GM06990 (cell line): Measurements from ENCODE around the gene ANAPC4.

Experiments used
- DNase-seq: peaks from one replicate; pipeline ENCODE4 v3.0.0-alpha.2; 2011; ENCODE audit not compliant: insufficient read length; ENCODE audit errors: extremely low read depth
- H3K27me3 ChIP-seq: replicated peaks from 2 replicates; pipeline ENCODE4 v1.6.0; 2011; ENCODE audit warnings: low read length; ENCODE audit not compliant: control insufficient read depth, insufficient read depth
- H3K36me3 ChIP-seq: 2 replicates; pipeline ENCODE4 v1.5.1; 2011; ENCODE audit warnings: low read length; ENCODE audit not compliant: control insufficient read depth, insufficient read depth
- H3K4me3 ChIP-seq: replicated peaks from 2 replicates; pipeline ENCODE4 v1.5.1; 2011; ENCODE audit warnings: low read depth, mild to moderate bottlenecking, control low read depth, low read length
- TF ChIP-seq, protein P1 (sequence below): IDR thresholded peaks from 2 replicates; pipeline ENCODE4 v1.5.1; 2011; ENCODE audit warnings: low read length, control low read depth, mild to moderate bottlenecking, inconsistent platforms; ENCODE audit not compliant: insufficient read depth, poor library complexity, severe bottlenecking

Gene ANAPC4

DNA sequence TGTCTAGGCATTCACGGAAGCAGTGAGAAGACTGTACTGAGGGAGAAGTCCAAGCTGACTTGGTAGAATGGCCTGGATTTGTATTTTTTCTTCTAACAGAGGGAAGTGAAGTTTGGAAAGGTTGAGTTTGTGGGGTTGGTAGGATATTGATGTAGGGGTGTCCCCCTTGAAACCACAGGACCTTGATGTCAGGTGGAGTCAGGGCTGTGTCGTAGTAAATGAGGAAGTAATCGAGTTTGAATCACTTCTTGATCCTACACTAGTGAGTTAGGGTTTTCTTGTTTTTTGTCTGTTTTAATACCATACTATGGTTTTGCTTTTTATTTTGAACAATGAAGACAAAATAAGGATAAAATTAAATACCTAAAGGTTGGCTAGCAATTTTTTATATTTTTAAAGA, 30.1 kb upstream of the ANAPC4 start:
- Histone ChIP-seq H3K27me3 (no peaks in the 10 kb centered on the region), H3K36me3 (no peaks in the 10 kb centered on the region; the same call in 1 of the 2 replicates), H3K4me3 (no peak overlapping the region)
- TF ChIP-seq, protein P1, sequence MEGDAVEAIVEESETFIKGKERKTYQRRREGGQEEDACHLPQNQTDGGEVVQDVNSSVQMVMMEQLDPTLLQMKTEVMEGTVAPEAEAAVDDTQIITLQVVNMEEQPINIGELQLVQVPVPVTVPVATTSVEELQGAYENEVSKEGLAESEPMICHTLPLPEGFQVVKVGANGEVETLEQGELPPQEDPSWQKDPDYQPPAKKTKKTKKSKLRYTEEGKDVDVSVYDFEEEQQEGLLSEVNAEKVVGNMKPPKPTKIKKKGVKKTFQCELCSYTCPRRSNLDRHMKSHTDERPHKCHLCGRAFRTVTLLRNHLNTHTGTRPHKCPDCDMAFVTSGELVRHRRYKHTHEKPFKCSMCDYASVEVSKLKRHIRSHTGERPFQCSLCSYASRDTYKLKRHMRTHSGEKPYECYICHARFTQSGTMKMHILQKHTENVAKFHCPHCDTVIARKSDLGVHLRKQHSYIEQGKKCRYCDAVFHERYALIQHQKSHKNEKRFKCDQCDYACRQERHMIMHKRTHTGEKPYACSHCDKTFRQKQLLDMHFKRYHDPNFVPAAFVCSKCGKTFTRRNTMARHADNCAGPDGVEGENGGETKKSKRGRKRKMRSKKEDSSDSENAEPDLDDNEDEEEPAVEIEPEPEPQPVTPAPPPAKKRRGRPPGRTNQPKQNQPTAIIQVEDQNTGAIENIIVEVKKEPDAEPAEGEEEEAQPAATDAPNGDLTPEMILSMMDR: no peak
- no peak for DNase-seq

DNA sequence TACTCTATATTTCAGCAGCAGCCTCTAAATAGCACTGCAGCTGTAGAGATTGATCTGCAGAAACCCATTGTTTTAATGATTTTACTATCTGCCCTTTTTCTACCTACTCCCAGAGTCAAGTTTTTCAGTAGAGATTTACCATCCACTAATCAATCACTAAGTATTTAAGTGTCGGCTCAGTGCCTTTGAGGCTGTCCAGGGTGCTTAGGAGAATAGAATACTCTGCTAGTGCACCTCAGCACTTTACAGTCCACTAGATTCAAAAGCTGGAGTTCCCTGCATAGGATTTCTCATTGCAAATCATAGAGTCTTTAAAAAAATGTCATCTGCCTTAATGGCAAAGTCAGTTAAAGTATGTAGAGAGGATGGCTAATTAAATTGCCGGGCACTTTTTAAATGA, 29.6 kb upstream of the ANAPC4 start:
- Histone ChIP-seq H3K4me3 (no peak overlapping the region), H3K27me3 (no peaks in the 10 kb centered on the region), H3K36me3 (no peaks in the 10 kb centered on the region; the same call in 1 of the 2 replicates)
- DNase-seq: no peak
- TF ChIP-seq, protein P1: no peak

DNA sequence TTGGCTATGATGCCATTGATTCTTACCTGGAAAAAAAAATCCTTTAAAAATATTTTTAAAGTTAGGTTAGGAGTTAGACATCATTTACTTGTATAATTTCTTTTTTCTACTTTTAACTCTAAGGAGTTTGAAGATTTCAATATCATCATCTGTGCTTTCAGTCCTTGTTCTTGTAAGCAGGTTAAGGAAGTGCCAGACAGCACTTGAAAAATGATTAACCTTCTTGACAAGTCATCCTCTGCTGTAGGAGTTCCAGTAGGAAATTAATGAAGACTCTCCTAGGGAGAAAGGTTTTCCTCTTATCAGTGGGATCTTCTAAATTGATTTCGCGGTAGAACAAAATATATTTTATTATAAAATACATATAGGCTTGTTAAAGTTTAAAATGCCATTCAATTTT, 29.1 kb upstream of the ANAPC4 start:
- DNase-seq: no peak
- H3K4me3 ChIP-seq: no peak overlapping the region
- no peaks in the 10 kb centered on the region; the same call in 1 of the 2 replicates for H3K36me3 ChIP-seq
- H3K27me3 ChIP-seq: no peaks in the 10 kb centered on the region
- TF ChIP-seq, protein P1: no peak

GRCh38 chr4:25350561-25350960, 26.5 kb upstream of the ANAPC4 start:
- H3K27me3 ChIP-seq: no peaks in the 10 kb centered on the region
- TF ChIP-seq, protein P1: no peak
- no peak for DNase-seq

GRCh38 chr4:25351777-25352416, 25.2 kb upstream of the ANAPC4 start:
- no peak for DNase-seq
- Histone ChIP-seq H3K4me3 (no peak overlapping the region), H3K27me3 (no peaks in the 10 kb centered on the region), H3K36me3 (no peaks in the 10 kb centered on the region; the same call in 1 of the 2 replicates)
- TF ChIP-seq, protein P1: no peak

More at GRCh38 chr4:25350561-25350960, 26.5 kb upstream of the ANAPC4 start:
- H3K4me3 ChIP-seq: no peak overlapping the region
- no peaks in the 10 kb centered on the region; the same call in 1 of the 2 replicates for H3K36me3 ChIP-seq
